ENCODE results near the gene FAM186B.

Gene FAM186B

GRCh38 chr12:49552014-49552413 lies 53.4 kb downstream of the FAM186B start:
- no peak for DNase-seq (ENCODE audit: low read depth)

GRCh38 chr12:49550693-49551252 lies 54.7 kb downstream of the FAM186B start:
- no peak for DNase-seq (ENCODE audit: low read depth)

- DNase-seq (ENCODE audit: low read depth): no peak
Observed at GRCh38 chr12:49549735-49550692, 55.4 kb downstream of the FAM186B start.

GRCh38 chr12:49548822-49549648 lies 56.4 kb downstream of the FAM186B start:
- DNase-seq (ENCODE audit: low read depth): no peak

- no peak for DNase-seq (ENCODE audit: low read depth)
Observed at GRCh38 chr12:49548481-49548821, 57.0 kb downstream of the FAM186B start.

GRCh38 chr12:49547090-49547690 lies 58.2 kb downstream of the FAM186B start:
- no peak for DNase-seq (ENCODE audit: low read depth)

GRCh38 chr12:49546481-49546880 lies 59.0 kb downstream of the FAM186B start:
- DNase-seq (ENCODE audit: low read depth): no peak

GRCh38 chr12:49545815-49546214 lies 59.6 kb downstream of the FAM186B start:
- DNase-seq (ENCODE audit: low read depth): no peak

GRCh38 chr12:49543914-49544815 lies 61.3 kb downstream of the FAM186B start:
- no peak for DNase-seq (ENCODE audit: low read depth)

GRCh38 chr12:49543221-49543913 lies 62.1 kb downstream of the FAM186B start:
- no peak for DNase-seq (ENCODE audit: low read depth)

- no peak for DNase-seq (ENCODE audit: low read depth)
Observed at GRCh38 chr12:49542592-49543160, 62.8 kb downstream of the FAM186B start.

GRCh38 chr12:49541911-49542505 lies 63.4 kb downstream of the FAM186B start:
- no peak for DNase-seq (ENCODE audit: low read depth)

- DNase-seq (ENCODE audit: low read depth): no peak
Observed at GRCh38 chr12:49541140-49541861, 64.1 kb downstream of the FAM186B start.

GRCh38 chr12:49540229-49541139 lies 65.0 kb downstream of the FAM186B start:
- no peak for DNase-seq (ENCODE audit: low read depth)

GRCh38 chr12:49539406-49540228 lies 65.8 kb downstream of the FAM186B start:
- DNase-seq (ENCODE audit: low read depth): no peak

- peak; percentile 23 for DNase-seq (ENCODE audit: low read depth)
Observed at GRCh38 chr12:49538510-49539403, 66.7 kb downstream of the FAM186B start, which contains the start of gene KCNH3. Gene KCNH3 (plus strand): TSS chr12:49539030. CDS start chr12:49539417, 387 bp downstream.
